Measurements from ENCODE around the gene TRABD. TPM values are rescaled to one million over a fixed set of nuclear protein-coding genes. Genes with fewer than 3 reads are reported as not detected.

The TRABD gene
- total RNA-seq, 2 experiments from 2014 or later = 110 to 114 TPM

GRCh38 chr22:50217543-50218152, 31.9 kb downstream of the TRABD start:
- H3K9me3 Mint-ChIP-seq = no peaks in the 10 kb centered on the region
- no peak overlapping the region for H3K27ac Mint-ChIP-seq
- CTCF ChIA-PET = no interaction called here
- TF ChIP-seq, protein P1, sequence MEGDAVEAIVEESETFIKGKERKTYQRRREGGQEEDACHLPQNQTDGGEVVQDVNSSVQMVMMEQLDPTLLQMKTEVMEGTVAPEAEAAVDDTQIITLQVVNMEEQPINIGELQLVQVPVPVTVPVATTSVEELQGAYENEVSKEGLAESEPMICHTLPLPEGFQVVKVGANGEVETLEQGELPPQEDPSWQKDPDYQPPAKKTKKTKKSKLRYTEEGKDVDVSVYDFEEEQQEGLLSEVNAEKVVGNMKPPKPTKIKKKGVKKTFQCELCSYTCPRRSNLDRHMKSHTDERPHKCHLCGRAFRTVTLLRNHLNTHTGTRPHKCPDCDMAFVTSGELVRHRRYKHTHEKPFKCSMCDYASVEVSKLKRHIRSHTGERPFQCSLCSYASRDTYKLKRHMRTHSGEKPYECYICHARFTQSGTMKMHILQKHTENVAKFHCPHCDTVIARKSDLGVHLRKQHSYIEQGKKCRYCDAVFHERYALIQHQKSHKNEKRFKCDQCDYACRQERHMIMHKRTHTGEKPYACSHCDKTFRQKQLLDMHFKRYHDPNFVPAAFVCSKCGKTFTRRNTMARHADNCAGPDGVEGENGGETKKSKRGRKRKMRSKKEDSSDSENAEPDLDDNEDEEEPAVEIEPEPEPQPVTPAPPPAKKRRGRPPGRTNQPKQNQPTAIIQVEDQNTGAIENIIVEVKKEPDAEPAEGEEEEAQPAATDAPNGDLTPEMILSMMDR (IDR thresholded peaks at IDR 0.05) = no peak
- POLR2A ChIA-PET = interaction anchor here (0.8 kb wide), 1 partner anchor 26 kb away, joined by 3 read pairs; no protein-coding TSS in a partner anchor
- DNase-seq (no peak), ATAC-seq (no peak)
- intact Hi-C loops (cut with micrococcal nuclease) = no loop called here
- H3K4me1 Mint-ChIP-seq (ENCODE audit: low read depth) = no peaks in the 10 kb centered on the region
- no peaks in the 10 kb centered on the region for H3K27me3 Mint-ChIP-seq
- H3K36me3 Mint-ChIP-seq (ENCODE audit: low read depth) = peaks cover 31% of the 10 kb centered on the region
- no peak overlapping the region for H3K4me3 Mint-ChIP-seq

GRCh38 chr22:50218153-50218995, 32.7 kb downstream of the TRABD start:
- no peak overlapping the region for H3K4me3 Mint-ChIP-seq
- CTCF ChIA-PET = no interaction called here

DNA sequence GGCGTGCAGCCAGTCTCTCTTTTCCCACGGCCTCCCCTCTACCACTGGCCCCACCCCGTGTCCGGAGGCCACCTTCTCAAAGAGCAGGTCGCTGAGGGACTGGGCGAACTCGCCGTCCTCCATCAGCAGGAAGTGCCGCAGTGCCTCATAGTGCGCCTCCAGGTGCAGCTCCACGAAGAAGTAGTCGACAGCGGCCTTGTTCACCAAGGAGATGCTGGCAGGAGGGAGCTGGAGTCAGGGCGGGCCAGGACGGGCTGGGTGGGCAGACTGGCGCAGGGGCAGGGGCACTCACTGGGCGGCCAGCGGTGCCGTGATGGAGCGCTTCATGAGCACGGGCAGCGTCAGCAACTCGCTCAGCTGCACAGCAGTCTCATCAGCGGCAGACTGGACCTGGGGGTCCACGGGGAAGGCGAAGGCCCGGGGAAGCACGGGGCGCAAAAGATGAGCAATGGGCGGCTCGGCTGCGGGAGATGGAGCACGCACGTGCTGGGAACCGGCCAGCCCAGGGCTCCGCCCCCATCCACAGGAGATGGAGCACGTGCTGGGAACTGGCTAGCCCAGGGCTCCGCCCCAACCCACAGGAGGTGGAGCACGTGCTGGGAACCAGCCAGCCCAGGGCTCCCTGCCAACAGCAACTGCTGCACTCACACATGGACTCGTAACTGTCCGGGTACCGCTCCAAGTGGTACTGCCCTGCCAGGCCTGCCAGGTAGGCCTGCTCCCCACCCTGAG, 33.4 kb downstream of the TRABD start:
- ChIA-PET POLR2A (interaction anchor here (1.5 kb wide), 1 partner anchor 18 kb away, joined by 5 read pairs; the partner anchor contains the start of gene SELENOO), CTCF (no interaction called here)
- no peak overlapping the region for H3K4me3 Mint-ChIP-seq
- intact Hi-C loops (cut with micrococcal nuclease) = no loop called here
- H3K4me1 Mint-ChIP-seq (ENCODE audit: low read depth) = no peaks in the 10 kb centered on the region
- no peaks in the 10 kb centered on the region for H3K27me3 Mint-ChIP-seq
- DNase-seq = no peak
- no peaks in the 10 kb centered on the region for H3K9me3 Mint-ChIP-seq
- ATAC-seq = no peak
- H3K27ac Mint-ChIP-seq = no peak overlapping the region
- peaks cover 36% of the 10 kb centered on the region for H3K36me3 Mint-ChIP-seq (ENCODE audit: low read depth)
- TF ChIP-seq, protein P1 (IDR thresholded peaks at IDR 0.05) = no peak

More at GRCh38 chr22:50218153-50218995, 32.7 kb downstream of the TRABD start:
- H3K9me3 Mint-ChIP-seq = no peaks in the 10 kb centered on the region
- DNase-seq (no peak), ATAC-seq (no peak)
- POLR2A ChIA-PET = interaction anchor here (1.5 kb wide), 1 partner anchor 17 kb away, joined by 5 read pairs; the partner anchor contains the start of gene SELENOO
- TF ChIP-seq, protein P1 (IDR thresholded peaks at IDR 0.05) = no peak
- H3K27ac Mint-ChIP-seq = no peak overlapping the region
- no peaks in the 10 kb centered on the region for H3K4me1 Mint-ChIP-seq (ENCODE audit: low read depth)
- H3K27me3 Mint-ChIP-seq = no peaks in the 10 kb centered on the region
- H3K36me3 Mint-ChIP-seq (ENCODE audit: low read depth) = peaks cover 34% of the 10 kb centered on the region
- intact Hi-C loops (cut with micrococcal nuclease) = no loop called here

DNA sequence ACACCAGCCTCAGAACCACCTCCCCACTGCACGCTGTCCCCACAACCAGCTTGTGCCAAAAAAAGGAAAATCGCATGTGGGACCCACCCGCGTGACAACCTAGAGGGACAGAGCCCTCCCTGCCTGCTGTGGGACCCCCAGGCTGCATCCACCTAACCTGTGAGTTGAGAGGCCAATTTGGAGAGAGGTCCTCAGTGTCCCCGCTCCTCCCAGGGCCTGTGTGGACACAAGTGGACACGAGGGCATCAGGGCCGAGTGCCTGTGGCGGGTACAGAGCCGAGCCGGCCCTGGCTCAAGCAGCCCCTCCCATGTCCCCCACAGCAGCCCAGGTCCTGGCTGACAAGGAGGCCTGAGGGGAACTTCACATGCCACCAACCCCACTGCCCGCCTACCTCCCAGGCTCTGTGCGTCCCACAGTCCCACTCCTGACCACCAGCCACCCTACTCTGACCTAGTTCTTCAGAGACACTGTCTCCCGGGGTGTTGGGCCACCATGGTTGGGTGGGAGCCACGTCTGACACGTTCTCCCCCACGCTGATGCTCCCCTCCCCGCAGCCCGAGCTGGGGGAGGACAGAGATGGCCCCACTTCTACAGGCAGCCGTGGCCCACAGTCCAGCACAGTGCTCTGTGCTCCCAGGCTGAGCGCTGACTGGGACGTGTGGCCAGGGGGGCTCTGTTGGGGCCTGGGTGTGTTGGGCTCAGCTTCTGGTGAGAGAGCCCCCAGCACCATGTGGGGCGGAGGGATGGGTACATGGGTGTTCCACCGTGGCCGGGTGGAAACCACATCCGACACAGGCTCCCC, 34.3 kb downstream of the TRABD start:
- no peak overlapping the region for H3K4me3 Mint-ChIP-seq
- TF ChIP-seq, protein P1 (IDR thresholded peaks at IDR 0.05) = no peak
- intact Hi-C loops (cut with micrococcal nuclease) = no loop called here
- POLR2A ChIA-PET = interaction anchor here (0.9 kb wide), 1 partner anchor 12 kb away, joined by 4 read pairs; no protein-coding TSS in a partner anchor
- CTCF ChIA-PET = interaction anchor here (1.4 kb wide), 1 partner anchor 12 kb away, joined by 7 read pairs; no protein-coding TSS in a partner anchor
- no peaks in the 10 kb centered on the region for H3K4me1 Mint-ChIP-seq (ENCODE audit: low read depth)
- H3K27ac Mint-ChIP-seq = no peak overlapping the region
- H3K9me3 Mint-ChIP-seq = no peaks in the 10 kb centered on the region
- DNase-seq (no peak), ATAC-seq (no peak)
- peaks cover 33% of the 10 kb centered on the region for H3K36me3 Mint-ChIP-seq (ENCODE audit: low read depth)
- no peaks in the 10 kb centered on the region for H3K27me3 Mint-ChIP-seq

Measured in activated CD8-positive, alpha-beta T cell treated with anti-CD3 and anti-CD28 coated beads for 36 hours (primary cell).